ENCODE measurements around the gene ABR. TPM values are rescaled to one million over a fixed set of nuclear protein-coding genes. Genes with fewer than 3 reads are reported as not detected.

ABR gene
- total and polyA plus RNA-seq, 2 of the 8 experiments (the other 6 are each of a cell fraction or from before 2014, with no cell fraction given): 44.8 to 47.2 TPM

GRCh38 chr17:1045456-1045855, 134.3 kb downstream of the ABR start:
- no peaks in the 10 kb centered on the region; the same call in 1 of the 2 replicates for H3K79me1 ChIP-seq (ENCODE audit: low read depth, low read length)
- WGBS, 2 experiments (ENCODE audit: extremely low coverage in 1 of 2, insufficient coverage in 1 of 2, insufficient read length in 1 of 2, insufficient replicate concordance in 2 of 2, low coverage in 1 of 2, low lambda C conversion rate in 2 of 2, missing lambda C conversion rate in 1 of 2): 89% methylated on average over 9 of the region's 9 CpGs; no CpG with 5 or more reads in 1 of the 2 experiments
- no peak overlapping the region for H2AFZ ChIP-seq (ENCODE audit: low read length)
- no peaks in the 10 kb centered on the region; a peak in 1 of 8 replicates for H3K36me3 ChIP-seq (ENCODE audit: control insufficient read depth in 2 of 4, insufficient read depth in 4 of 4, low read length in 3 of 4)
- no peak overlapping the region for H3K4me2 ChIP-seq (ENCODE audit: insufficient read depth in 1 of 2, low read depth in 2 of 2, low read length in 2 of 2)
- H3K18ac ChIP-seq (ENCODE audit: extremely low read depth, low read length): no peak overlapping the region
- DNase-seq (ENCODE audit: low read depth in 1 of 2, low spot score in 2 of 2): no peak
- CTCF ChIA-PET (ENCODE audit: partially characterized antibody): interaction anchor here (0.7 to 1.7 kb wide), 2 partner anchors 10 to 11 kb away, joined by 3 to 6 read pairs; no protein-coding TSS in a partner anchor
- H3K56ac ChIP-seq (replicated peaks; ENCODE audit: insufficient read length, low read depth, low read length): no peak overlapping the region
- POLR2A ChIA-PET (ENCODE audit: partially characterized antibody): no interaction called here
- no peak overlapping the region for H2BK15ac ChIP-seq (ENCODE audit: low read length)
- H3K27ac ChIP-seq (ENCODE audit: low read depth, low read length): no peak overlapping the region
- no peak overlapping the region for H2AK5ac ChIP-seq (ENCODE audit: low read depth, low read length)
- no peak overlapping the region for H3K9ac ChIP-seq (replicated peaks in 1 of 4; ENCODE audit: extremely low read depth in 1 of 4, low read depth in 3 of 4, low read length in 3 of 4)
- 0 out of 7 replicates have a peak, but pooled peaks cover 0 to 2% (median 0%) of the 10 kb centered on the region in 4 experiments for H3K27me3 ChIP-seq (replicated peaks in 1 of 4; ENCODE audit: control insufficient read depth in 3 of 4, extremely low read depth in 1 of 4, insufficient read depth in 3 of 4, low read length in 3 of 4)
- no peak overlapping the region for H4K8ac ChIP-seq (ENCODE audit: extremely low read depth, insufficient read depth, low read length)
- H3K79me2 ChIP-seq (ENCODE audit: control insufficient read depth in 1 of 2, insufficient read depth in 2 of 2, low read length in 2 of 2): no peaks in the 10 kb centered on the region
- peaks cover 0 to 2% of the 10 kb centered on the region in 2 experiments for H4K20me1 ChIP-seq (replicated peaks in 1 of 2; ENCODE audit: control insufficient read depth in 1 of 2, insufficient read depth in 2 of 2, low read length in 2 of 2)
- FAIRE-seq: no peak
- no peak overlapping the region for H2BK20ac ChIP-seq (ENCODE audit: low read length)
- H3K9me3 ChIP-seq (ENCODE audit: insufficient read depth in 2 of 2, low read depth in 1 of 2, low read length in 1 of 2): no peaks in the 10 kb centered on the region
- no peak overlapping the region for H3K23ac ChIP-seq (ENCODE audit: insufficient read length)
- TF ChIP-seq ASH2L (IDR thresholded peaks at IDR 0.05; ENCODE audit: low read length) (no peak), CBX8 (IDR thresholded peaks at IDR 0.05; ENCODE audit: borderline replicate concordance, low read depth, low read length) (no peak), CHD2 (IDR thresholded peaks at IDR 0.05; ENCODE audit: low read length) (no peak), USF2 (IDR thresholded peaks at IDR 0.05; ENCODE audit: low read length) (no peak), CTBP2 (IDR thresholded peaks at IDR 0.05; ENCODE audit: borderline replicate concordance, insufficient read depth, insufficient read length, low read length) (no peak), SRF (IDR thresholded peaks at IDR 0.05; ENCODE audit: low read depth, low read length) (no peak), TAF1 (IDR thresholded peaks at IDR 0.05; ENCODE audit: low read depth, low read length) (no peak), TEAD4 (IDR thresholded peaks at IDR 0.05; ENCODE audit: low read depth, low read length) (no peak)
- TF ChIP-seq, protein P1, sequence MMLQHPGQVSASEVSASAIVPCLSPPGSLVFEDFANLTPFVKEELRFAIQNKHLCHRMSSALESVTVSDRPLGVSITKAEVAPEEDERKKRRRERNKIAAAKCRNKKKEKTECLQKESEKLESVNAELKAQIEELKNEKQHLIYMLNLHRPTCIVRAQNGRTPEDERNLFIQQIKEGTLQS (IDR thresholded peaks at IDR 0.05; ENCODE audit: insufficient read depth, low read depth, low read length): no peak
- TF ChIP-seq, protein P2, sequence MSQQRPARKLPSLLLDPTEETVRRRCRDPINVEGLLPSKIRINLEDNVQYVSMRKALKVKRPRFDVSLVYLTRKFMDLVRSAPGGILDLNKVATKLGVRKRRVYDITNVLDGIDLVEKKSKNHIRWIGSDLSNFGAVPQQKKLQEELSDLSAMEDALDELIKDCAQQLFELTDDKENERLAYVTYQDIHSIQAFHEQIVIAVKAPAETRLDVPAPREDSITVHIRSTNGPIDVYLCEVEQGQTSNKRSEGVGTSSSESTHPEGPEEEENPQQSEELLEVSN (IDR thresholded peaks at IDR 0.05): no peak
- H2BK12ac ChIP-seq (ENCODE audit: low read depth, low read length): no peak overlapping the region
- no peak overlapping the region for H4K5ac ChIP-seq (ENCODE audit: insufficient read length, low read depth, low read length)
- no peaks in the 10 kb centered on the region for H3K23me2 ChIP-seq (ENCODE audit: low read depth, low read length)
- H4K91ac ChIP-seq (replicated peaks; ENCODE audit: insufficient read length, low read length): no peak overlapping the region
- H3K4ac ChIP-seq (replicated peaks; ENCODE audit: insufficient read length, low read depth, low read length): no peak overlapping the region
- H3K4me3 ChIP-seq (ENCODE audit: extremely low read depth in 1 of 4, insufficient read depth in 2 of 4, low read depth in 3 of 4, low read length in 4 of 4): no peak overlapping the region
- H2BK120ac ChIP-seq (replicated peaks; ENCODE audit: low read depth, low read length): no peak overlapping the region
- no peaks in the 10 kb centered on the region for H3K4me1 ChIP-seq (replicated peaks in 1 of 4; ENCODE audit: control insufficient read depth in 3 of 4, insufficient read depth in 4 of 4, low read length in 3 of 4)
- H3K14ac ChIP-seq (ENCODE audit: insufficient read length): no peak overlapping the region
- no peak overlapping the region for H2BK5ac ChIP-seq (ENCODE audit: low read depth, low read length)
